K562 (cell line): ENCODE results near the gene CA7. TPM values are rescaled to one million over a fixed set of nuclear protein-coding genes. Genes with fewer than 3 reads are reported as not detected.
A peak's percentile ranks its signal among the peaks of the same experiment; 100 is the strongest.

Experiments used
- ADNP ChIP-seq: fragments of 200-800 bp; sonication (Bioruptor generic); IDR thresholded peaks from 2 replicates; pipeline ENCODE4 v1.6.1; 2016; ENCODE audit warnings: missing genetic modification characterization, missing compliant biosample characterization
- ARID3B ChIP-seq: fragments of 250-450 bp; sonication (Bioruptor Pico); IDR thresholded peaks from 2 replicates; pipeline ENCODE4 v1.4.0; 2020; ENCODE audit warnings: borderline replicate concordance
- COPS2 ChIP-seq: fragments of 450-650 bp; conservative IDR thresholded peaks from 2 replicates; pipeline ENCODE4 v1.6.1; 2016; ENCODE audit warnings: mild to moderate bottlenecking, moderate library complexity
- DDX20 ChIP-seq: fragments of 450-650 bp; IDR thresholded peaks from 2 replicates; pipeline ENCODE4 v1.6.1; 2016; ENCODE audit warnings: missing genetic modification characterization, low read depth, mild to moderate bottlenecking, missing compliant biosample characterization, moderate library complexity
- JUNB ChIP-seq: fragments of 450-650 bp; formaldehyde crosslinking; conservative IDR thresholded peaks from 2 replicates; pipeline ENCODE4 v1.4.0; 2020; ENCODE audit warnings: mild to moderate bottlenecking
- KDM1A ChIP-seq, 2 experiments: fragments of 450-650 bp; IDR thresholded peaks; 2 replicates each; pipeline ENCODE4 v1.6.1; 2016; ENCODE audit warnings: mild to moderate bottlenecking in 2 of 2
- KHSRP ChIP-seq: fragments of 450-650 bp; IDR thresholded peaks from 2 replicates; pipeline ENCODE4 v1.6.1; 2017
- KLF1 ChIP-seq: fragments of 450-650 bp; IDR thresholded peaks from 2 replicates; pipeline ENCODE4 v1.6.1; 2016; ENCODE audit warnings: missing genetic modification characterization, missing compliant biosample characterization
- MAX ChIP-seq: sonication (generic); formaldehyde crosslinking; IDR thresholded peaks from 2 replicates; pipeline ENCODE4 v1.9.0; 2022; ENCODE audit warnings: mild to moderate bottlenecking, missing genetic modification reagents
- MYC ChIP-seq, 2 experiments: fragments of 250-450 bp in 1 of 2; sonication (Bioruptor Pico) in 1 of 2; IDR thresholded peaks; 2 replicates each; pipeline versions ENCODE4 v1.5.1 to v1.6.1; 2012 to 2021; ENCODE audit warnings: low read depth in 2 of 2, borderline replicate concordance in 1 of 2, improper control_type of control experiment in 1 of 2, low read length in 1 of 2, mild to moderate bottlenecking in 1 of 2, moderate library complexity in 1 of 2
- NONO ChIP-seq, 2 experiments: fragments of 200-400 bp in 1 of 2; fragments of 450-650 bp in 1 of 2; formaldehyde crosslinking in 1 of 2; IDR thresholded peaks; 2 replicates each; pipeline ENCODE4 v1.6.1; 2017; ENCODE audit warnings: low read depth in 2 of 2, mild to moderate bottlenecking in 2 of 2, moderate library complexity in 2 of 2, low read length in 1 of 2
- PHF20 ChIP-seq: fragments of 450-650 bp; IDR thresholded peaks from 2 replicates; pipeline ENCODE4 v1.6.1; 2018; ENCODE audit not compliant: partially characterized antibody
- POLR2A ChIP-seq: fragments of 450-650 bp; conservative IDR thresholded peaks from 2 replicates; pipeline ENCODE4 v1.6.1; 2016
- PRDM10 ChIP-seq: fragments of 450-650 bp; IDR thresholded peaks from 2 replicates; pipeline ENCODE4 v1.6.1; 2018; ENCODE audit not compliant: partially characterized antibody
- RAD21 ChIP-seq, 2 experiments: fragments of 250-450 bp in 1 of 2; fragments of 450-650 bp in 1 of 2; sonication (Bioruptor Pico) in 1 of 2; formaldehyde crosslinking in 1 of 2; IDR thresholded peaks in 1 of 2; conservative IDR thresholded peaks in 1 of 2; 2 replicates each; pipeline versions ENCODE4 v1.4.0 to v1.8.0; 2020 to 2022; ENCODE audit warnings: mild to moderate bottlenecking in 2 of 2, moderate library complexity in 1 of 2
- RB1 ChIP-seq: fragments of 450-650 bp; IDR thresholded peaks from 2 replicates; pipeline ENCODE4 v1.6.1; 2017; ENCODE audit warnings: low read depth, mild to moderate bottlenecking
- SP1 ChIP-seq: sonication (generic); formaldehyde crosslinking; IDR thresholded peaks from 2 replicates; pipeline ENCODE4 v1.8.1; 2022; ENCODE audit warnings: mild to moderate bottlenecking, missing genetic modification reagents
- STAG1 ChIP-seq: sonication (generic); formaldehyde crosslinking; IDR thresholded peaks from 2 replicates; pipeline ENCODE4 v1.5.0; 2020; ENCODE audit warnings: missing genetic modification reagents, borderline replicate concordance
- U2AF1 ChIP-seq: fragments of 200-400 bp; formaldehyde crosslinking; optimal IDR thresholded peaks from 2 replicates; pipeline ENCODE3; 2017; ENCODE audit warnings: mild to moderate bottlenecking, low read depth, low read length, moderate library complexity
- ZBTB1 ChIP-seq: sonication (generic); formaldehyde crosslinking; IDR thresholded peaks from 2 replicates; pipeline ENCODE4 v1.8.1; 2023; ENCODE audit warnings: missing genetic modification reagents, low read depth, mild to moderate bottlenecking, borderline replicate concordance
- ZNF121 ChIP-seq: sonication (generic); formaldehyde crosslinking; conservative IDR thresholded peaks from 2 replicates; pipeline ENCODE4 v1.8.0; 2022; ENCODE audit warnings: missing genetic modification reagents
- polyA plus RNA-seq, 8 experiments: library from polyadenylated mRNA; depleted of rRNA in 4 of 8; stranded (reverse) in 5 of 8; unstranded in 3 of 8; fragments of >200 nt; fragmentation: Nextera tagmentation in 2 of 8; fragmentation: Illumina TruSeq in 1 of 8; extraction: Ambion mirVana in 2 of 8; extraction: Trizol in 1 of 8; gene quantifications; 2 replicates each; pipeline versions ENCODE4 v1.2.1 to v1.2.3, GENCODE V29; 2011 to 2014; ENCODE audit warnings: inconsistent platforms in 1 of 8, missing spikeins in 1 of 8
- total RNA-seq, 7 experiments: library from RNA; depleted of rRNA in 6 of 7; stranded (reverse); fragments of >200 nt in 6 of 7; fragmentation: Illumina TruSeq in 2 of 7; extraction: Trizol in 2 of 7; gene quantifications; 2 replicates each; pipeline versions ENCODE4 v1.2.1 to v1.2.3, GENCODE V29; 2011 to 2021; ENCODE audit warnings: low replicate concordance in 1 of 7

CA7 gene
- total and polyA plus RNA-seq, 9 of the 15 experiments (the other 6 are each of a cell fraction or from before 2014, with no cell fraction given): 0.03 to 0.07 (median 0.05) TPM; not detected in 5

GRCh38 chr16:66830422-66831404 is 13.5 kb upstream of the CA7 start, which contains the start of gene NAE1 (continued):
- TF ChIP-seq KDM1A (IDR thresholded peaks at IDR 0.05): peak; percentile 91 to 95
- TF ChIP-seq KHSRP: no peak
- no peak for TF ChIP-seq PRDM10
- peak; percentile 71 for TF ChIP-seq MYC (IDR thresholded peaks at IDR 0.05; ENCODE audit: low read depth, low read length)
- TF ChIP-seq MYC (CRISPR knock-in tag; IDR thresholded peaks at IDR 0.05; ENCODE audit: borderline replicate concordance, low read depth): no peak
- peak; percentile 69 for TF ChIP-seq MAX (CRISPR knock-in tag)
- TF ChIP-seq STAG1: no peak
- TF ChIP-seq RAD21 (CRISPR knock-in tag; conservative IDR thresholded peaks at IDR 0.05 in 1 of 2, IDR thresholded peaks at IDR 0.05 in 1 of 2): peak; percentile 26 to 55; a peak in 2 of 4 replicates
- peak; percentile 75 for TF ChIP-seq SP1 (CRISPR knock-in tag)
- TF ChIP-seq COPS2: no peak
- TF ChIP-seq KLF1 (tag): 0 out of 2 replicates have a peak, but pooled peaks have one; percentile 34
- TF ChIP-seq RB1: peak; percentile 93
- peak; percentile 72 to 80; a peak in 3 of 4 replicates for TF ChIP-seq NONO (IDR thresholded peaks at IDR 0.05; ENCODE audit: low read depth in 2 of 2, low read length in 1 of 2)
- peak; percentile 92 for TF ChIP-seq POLR2A
- TF ChIP-seq ZNF121 (CRISPR knock-in tag): peak; percentile 19; the same call in 1 of the 2 replicates
- peak; percentile 92 for TF ChIP-seq U2AF1
- no peak for TF ChIP-seq ARID3B (CRISPR knock-in tag)
- TF ChIP-seq DDX20 (tag): no peak
- peak; percentile 96 for TF ChIP-seq ADNP (tag)
- no peak for TF ChIP-seq JUNB (CRISPR knock-in tag)
- 0 out of 2 replicates have a peak, but pooled peaks have one; percentile 63 for TF ChIP-seq ZBTB1 (CRISPR knock-in tag)
- peak; percentile 70 for TF ChIP-seq PHF20
